WTC11 (cell line): ENCODE results near the gene LHFPL2.

Source experiments
- CREB1 ChIP-seq: sonication (generic); formaldehyde crosslinking; IDR thresholded peaks from 2 replicates; pipeline ENCODE4 v1.8.0; 2023; ENCODE audit warnings: mild to moderate bottlenecking, missing genetic modification reagents
- FOXK1 ChIP-seq: sonication (generic); formaldehyde crosslinking; IDR thresholded peaks from 2 replicates; pipeline ENCODE4 v1.8.0; 2022; ENCODE audit warnings: mild to moderate bottlenecking, moderate library complexity, missing genetic modification reagents
- NFYB ChIP-seq: sonication (generic); formaldehyde crosslinking; conservative IDR thresholded peaks from 2 replicates; pipeline ENCODE4 v1.8.0; 2022; ENCODE audit warnings: low read depth, missing genetic modification reagents
- NR1H2 ChIP-seq: sonication (generic); formaldehyde crosslinking; IDR thresholded peaks from 2 replicates; pipeline ENCODE4 v1.9.0; 2021; ENCODE audit warnings: mild to moderate bottlenecking, moderate library complexity, missing genetic modification reagents
- NR2C2 ChIP-seq: sonication (generic); formaldehyde crosslinking; IDR thresholded peaks from 2 replicates; pipeline ENCODE4 v1.8.0; 2022; ENCODE audit warnings: mild to moderate bottlenecking, missing genetic modification reagents
- SP1 ChIP-seq: sonication (generic); formaldehyde crosslinking; conservative IDR thresholded peaks from 2 replicates; pipeline ENCODE4 v1.8.1; 2022; ENCODE audit warnings: missing genetic modification reagents
- TCF7 ChIP-seq: sonication (generic); formaldehyde crosslinking; IDR thresholded peaks from 2 replicates; pipeline ENCODE4 v1.8.0; 2022; ENCODE audit warnings: mild to moderate bottlenecking, low read depth, missing genetic modification reagents, moderate library complexity
- ZNF138 ChIP-seq: sonication (generic); formaldehyde crosslinking; conservative IDR thresholded peaks from 2 replicates; pipeline ENCODE4 v1.8.1; 2022; ENCODE audit warnings: mild to moderate bottlenecking, moderate library complexity, missing genetic modification reagents
- ZNF263 ChIP-seq: sonication (generic); formaldehyde crosslinking; IDR thresholded peaks from 2 replicates; pipeline ENCODE4 v1.8.1; 2022; ENCODE audit warnings: low read depth, mild to moderate bottlenecking, moderate library complexity, missing genetic modification reagents
- TF ChIP-seq, protein P1 (sequence below): fragments of 200-600 bp; IDR thresholded peaks from 2 replicates; pipeline ENCODE4 v1.8.0; 2022; ENCODE audit warnings: antibody characterized with exemption
- TF ChIP-seq, protein P2 (sequence below): sonication (generic); formaldehyde crosslinking; IDR thresholded peaks from 2 replicates; pipeline ENCODE4 v1.8.0; 2022; ENCODE audit warnings: mild to moderate bottlenecking, missing genetic modification reagents
- TF ChIP-seq, protein P3 (sequence below): sonication (generic); formaldehyde crosslinking; IDR thresholded peaks from 2 replicates; pipeline ENCODE4 v1.8.1; 2022; ENCODE audit warnings: low read depth, missing genetic modification reagents, borderline replicate concordance

DNA sequence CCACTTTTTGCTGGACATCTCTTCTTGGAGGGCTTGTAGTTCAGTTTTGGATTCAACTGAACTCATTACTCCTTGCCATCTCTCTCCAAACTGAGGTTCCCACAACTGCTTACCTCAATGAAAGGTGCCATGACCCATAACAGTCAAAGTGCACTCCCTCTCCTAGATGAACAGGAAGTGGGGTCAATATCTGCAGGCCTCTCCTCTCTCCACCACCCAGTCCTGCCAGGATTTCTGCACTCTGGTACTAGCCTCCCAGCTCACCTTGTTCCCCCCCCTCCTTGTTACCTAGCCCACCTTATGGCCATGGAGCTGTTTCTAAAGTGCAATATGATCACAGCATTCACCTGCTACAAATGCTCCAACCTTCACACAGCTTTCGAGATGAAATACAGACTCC lies 5.9 kb downstream of the LHFPL2 start:
- TF ChIP-seq, protein P1, sequence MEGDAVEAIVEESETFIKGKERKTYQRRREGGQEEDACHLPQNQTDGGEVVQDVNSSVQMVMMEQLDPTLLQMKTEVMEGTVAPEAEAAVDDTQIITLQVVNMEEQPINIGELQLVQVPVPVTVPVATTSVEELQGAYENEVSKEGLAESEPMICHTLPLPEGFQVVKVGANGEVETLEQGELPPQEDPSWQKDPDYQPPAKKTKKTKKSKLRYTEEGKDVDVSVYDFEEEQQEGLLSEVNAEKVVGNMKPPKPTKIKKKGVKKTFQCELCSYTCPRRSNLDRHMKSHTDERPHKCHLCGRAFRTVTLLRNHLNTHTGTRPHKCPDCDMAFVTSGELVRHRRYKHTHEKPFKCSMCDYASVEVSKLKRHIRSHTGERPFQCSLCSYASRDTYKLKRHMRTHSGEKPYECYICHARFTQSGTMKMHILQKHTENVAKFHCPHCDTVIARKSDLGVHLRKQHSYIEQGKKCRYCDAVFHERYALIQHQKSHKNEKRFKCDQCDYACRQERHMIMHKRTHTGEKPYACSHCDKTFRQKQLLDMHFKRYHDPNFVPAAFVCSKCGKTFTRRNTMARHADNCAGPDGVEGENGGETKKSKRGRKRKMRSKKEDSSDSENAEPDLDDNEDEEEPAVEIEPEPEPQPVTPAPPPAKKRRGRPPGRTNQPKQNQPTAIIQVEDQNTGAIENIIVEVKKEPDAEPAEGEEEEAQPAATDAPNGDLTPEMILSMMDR, result no peak
- TF ChIP-seq, protein P2, sequence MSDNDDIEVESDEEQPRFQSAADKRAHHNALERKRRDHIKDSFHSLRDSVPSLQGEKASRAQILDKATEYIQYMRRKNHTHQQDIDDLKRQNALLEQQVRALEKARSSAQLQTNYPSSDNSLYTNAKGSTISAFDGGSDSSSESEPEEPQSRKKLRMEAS (CRISPR knock-in tag), result no peak
- no peak for TF ChIP-seq CREB1 (CRISPR knock-in tag)
- no peak for TF ChIP-seq SP1 (CRISPR knock-in tag)
- no peak for TF ChIP-seq NR2C2 (CRISPR knock-in tag)
- no peak for TF ChIP-seq ZNF263 (CRISPR knock-in tag)
- no peak for TF ChIP-seq TCF7 (CRISPR knock-in tag)
- no peak for TF ChIP-seq ZNF138 (CRISPR knock-in tag)
- TF ChIP-seq NR1H2 (CRISPR knock-in tag), result no peak
- no peak for TF ChIP-seq NFYB (CRISPR knock-in tag)
- TF ChIP-seq, protein P3, sequence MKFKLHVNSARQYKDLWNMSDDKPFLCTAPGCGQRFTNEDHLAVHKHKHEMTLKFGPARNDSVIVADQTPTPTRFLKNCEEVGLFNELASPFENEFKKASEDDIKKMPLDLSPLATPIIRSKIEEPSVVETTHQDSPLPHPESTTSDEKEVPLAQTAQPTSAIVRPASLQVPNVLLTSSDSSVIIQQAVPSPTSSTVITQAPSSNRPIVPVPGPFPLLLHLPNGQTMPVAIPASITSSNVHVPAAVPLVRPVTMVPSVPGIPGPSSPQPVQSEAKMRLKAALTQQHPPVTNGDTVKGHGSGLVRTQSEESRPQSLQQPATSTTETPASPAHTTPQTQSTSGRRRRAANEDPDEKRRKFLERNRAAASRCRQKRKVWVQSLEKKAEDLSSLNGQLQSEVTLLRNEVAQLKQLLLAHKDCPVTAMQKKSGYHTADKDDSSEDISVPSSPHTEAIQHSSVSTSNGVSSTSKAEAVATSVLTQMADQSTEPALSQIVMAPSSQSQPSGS, result no peak
- no peak for TF ChIP-seq FOXK1 (CRISPR knock-in tag)
